ENCODE measurements around the gene TNRC6B. TPM values are rescaled to one million over a fixed set of nuclear protein-coding genes. Genes with fewer than 3 reads are reported as not detected.

The TNRC6B gene
- total and polyA plus RNA-seq, 2 donors from 2014 or later: 2.7 to 63.2 TPM

GRCh38 chr22:40335358-40335757, 157.6 kb downstream of the TNRC6B start:
- FAIRE-seq (peak; percentile 35), DNase-seq (no peak)
- TF ChIP-seq CTCF (IDR thresholded peaks at IDR 0.05; ENCODE audit: borderline replicate concordance, extremely low read depth, insufficient read depth): no peak

GRCh38 chr22:40340044-40340443, 162.3 kb downstream of the TNRC6B start:
- Histone ChIP-seq H3K4me1 (ENCODE audit: control insufficient read depth in 2 of 3, insufficient read depth in 2 of 3, low read depth in 1 of 3, low read length in 3 of 3) (no peaks in the 10 kb centered on the region), H3K4me3 (ENCODE audit: low read length in 3 of 3) (no peak overlapping the region), H3K9ac (ENCODE audit: low read length in 3 of 3) (no peak overlapping the region), H3K27ac (ENCODE audit: low read depth in 2 of 2, low read length in 2 of 2) (no peak overlapping the region), H3K9me3 (ENCODE audit: control insufficient read depth in 2 of 3, insufficient read depth in 1 of 3, low read length in 3 of 3) (no peaks in the 10 kb centered on the region), H3K27me3 (ENCODE audit: control insufficient read depth, insufficient read depth, low read length) (no peaks in the 10 kb centered on the region), H3K36me3 (ENCODE audit: control insufficient read depth in 2 of 3, insufficient read depth in 3 of 3, low read length in 3 of 3) (no peaks in the 10 kb centered on the region)
- no peak for TF ChIP-seq CTCF (IDR thresholded peaks at IDR 0.05; ENCODE audit: borderline replicate concordance, extremely low read depth, insufficient read depth)
- intact Hi-C loops (cut with DNase I): no loop called here
- FAIRE-seq (no peak), DNase-seq (no peak)

More at GRCh38 chr22:40335358-40335757, 157.6 kb downstream of the TNRC6B start:
- intact Hi-C loops (cut with DNase I): no loop called here
- H3K9me3 ChIP-seq (ENCODE audit: control insufficient read depth in 2 of 3, insufficient read depth in 1 of 3, low read length in 3 of 3): no peaks in the 10 kb centered on the region
- no peak overlapping the region for H3K27ac ChIP-seq (ENCODE audit: low read depth in 2 of 2, low read length in 2 of 2)
- peaks cover 0 to 3% (median 0%) of the 10 kb centered on the region in 3 donors for H3K36me3 ChIP-seq (ENCODE audit: control insufficient read depth in 2 of 3, insufficient read depth in 3 of 3, low read length in 3 of 3)
- H3K4me3 ChIP-seq (ENCODE audit: low read length in 3 of 3): no peak overlapping the region
- no peak overlapping the region for H3K9ac ChIP-seq (ENCODE audit: low read length in 3 of 3)
- H3K27me3 ChIP-seq (ENCODE audit: control insufficient read depth, insufficient read depth, low read length): no peaks in the 10 kb centered on the region
- H3K4me1 ChIP-seq (ENCODE audit: control insufficient read depth in 2 of 3, insufficient read depth in 2 of 3, low read depth in 1 of 3, low read length in 3 of 3): no peaks in the 10 kb centered on the region

- no peaks in the 10 kb centered on the region for H3K27me3 ChIP-seq (ENCODE audit: control insufficient read depth, insufficient read depth, low read length)
- no peaks in the 10 kb centered on the region for H3K36me3 ChIP-seq (ENCODE audit: control insufficient read depth in 2 of 3, insufficient read depth in 3 of 3, low read length in 3 of 3)
- FAIRE-seq (no peak), DNase-seq (no peak)
- intact Hi-C loops (cut with DNase I): no loop called here
- H3K27ac ChIP-seq (ENCODE audit: low read depth in 2 of 2, low read length in 2 of 2): no peak overlapping the region
- no peak overlapping the region for H3K9ac ChIP-seq (ENCODE audit: low read length in 3 of 3)
- no peak for TF ChIP-seq CTCF (IDR thresholded peaks at IDR 0.05; ENCODE audit: borderline replicate concordance, extremely low read depth, insufficient read depth)
- no peaks in the 10 kb centered on the region for H3K9me3 ChIP-seq (ENCODE audit: control insufficient read depth in 2 of 3, insufficient read depth in 1 of 3, low read length in 3 of 3)
- no peaks in the 10 kb centered on the region for H3K4me1 ChIP-seq (ENCODE audit: control insufficient read depth in 2 of 3, insufficient read depth in 2 of 3, low read depth in 1 of 3, low read length in 3 of 3)
- no peak overlapping the region for H3K4me3 ChIP-seq (ENCODE audit: low read length in 3 of 3)
Observed at GRCh38 chr22:40341604-40342003, 163.9 kb downstream of the TNRC6B start.

- H3K36me3 ChIP-seq (ENCODE audit: control insufficient read depth in 2 of 3, insufficient read depth in 3 of 3, low read length in 3 of 3): no peaks in the 10 kb centered on the region
- H3K9ac ChIP-seq (ENCODE audit: low read length in 3 of 3): no peak overlapping the region
- intact Hi-C loops (cut with DNase I): no loop called here
- H3K27me3 ChIP-seq (ENCODE audit: control insufficient read depth, insufficient read depth, low read length): no peaks in the 10 kb centered on the region
- peaks cover 0 to 6% (median 5%) of the 10 kb centered on the region in 3 donors for H3K4me1 ChIP-seq (ENCODE audit: control insufficient read depth in 2 of 3, insufficient read depth in 2 of 3, low read depth in 1 of 3, low read length in 3 of 3)
- H3K4me3 ChIP-seq (ENCODE audit: low read length in 3 of 3): no peak overlapping the region
- no peak overlapping the region for H3K27ac ChIP-seq (ENCODE audit: low read depth in 2 of 2, low read length in 2 of 2)
- TF ChIP-seq CTCF (IDR thresholded peaks at IDR 0.05; ENCODE audit: borderline replicate concordance, extremely low read depth, insufficient read depth): no peak
- FAIRE-seq: no peak
- peak in 2 of 5 donors; percentile 17 to 36 for DNase-seq
- H3K9me3 ChIP-seq (ENCODE audit: control insufficient read depth in 2 of 3, insufficient read depth in 1 of 3, low read length in 3 of 3): no peaks in the 10 kb centered on the region
Observed at GRCh38 chr22:40342521-40342920, 164.8 kb downstream of the TNRC6B start.
